ENCODE data around the gene HIPK4.

Gene HIPK4

DNA sequence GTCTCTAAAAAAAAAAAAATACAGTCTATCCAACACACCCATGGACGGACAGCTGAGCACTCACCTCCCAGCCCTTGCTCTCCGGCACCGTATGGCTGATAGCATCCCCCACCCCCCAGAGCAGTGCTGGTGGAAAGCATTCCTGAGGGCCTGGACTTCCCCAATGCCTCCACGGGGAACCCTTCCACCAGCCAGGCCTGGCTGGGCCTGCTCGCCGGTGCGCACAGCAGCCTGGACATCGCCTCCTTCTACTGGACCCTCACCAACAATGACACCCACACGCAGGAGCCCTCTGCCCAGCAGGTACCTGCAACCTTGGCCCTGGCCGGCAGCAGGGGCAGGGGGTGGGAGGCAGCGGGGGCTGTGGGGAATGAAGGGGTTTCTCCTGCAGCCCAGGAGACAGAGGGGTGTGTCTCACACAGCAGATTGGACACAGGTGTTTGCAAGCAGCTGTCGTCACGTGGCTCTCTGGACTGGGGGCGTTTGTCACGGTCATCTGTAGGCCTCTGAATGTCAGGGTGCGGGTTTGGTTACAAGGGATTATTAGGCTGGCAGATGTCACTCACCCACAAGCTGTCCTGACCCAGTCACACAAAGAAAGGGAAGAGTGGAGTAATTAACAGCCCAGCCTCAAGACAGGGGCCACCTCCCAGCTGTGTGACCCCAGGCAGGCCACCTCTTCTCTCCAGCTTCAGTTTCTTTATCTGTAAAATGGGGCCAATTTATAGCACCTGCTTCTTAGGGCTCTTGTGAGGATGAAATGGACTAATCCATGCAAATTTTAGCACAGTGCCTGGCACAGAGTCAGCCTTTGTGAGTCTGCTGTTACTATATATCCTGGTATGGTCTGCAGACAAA, 22.2 kb downstream of the HIPK4 start:
- no peak overlapping the region for H3K4ac ChIP-seq (ENCODE audit: low read depth in 1 of 2, low read length in 2 of 2)
- no peak overlapping the region for H3K4me3 ChIP-seq (ENCODE audit: insufficient read depth in 1 of 2, low read depth in 1 of 2, low read length in 2 of 2)
- peak overlapping the region in 1 of 2 experiments; percentile 75 for H2BK12ac ChIP-seq (ENCODE audit: low read length in 2 of 2)
- no peak overlapping the region for H3K27ac ChIP-seq (ENCODE audit: low read length, poor library complexity, severe bottlenecking)
- no peak overlapping the region for H2BK15ac ChIP-seq (ENCODE audit: low read depth, poor library complexity, severe bottlenecking)
- H3K4me2 ChIP-seq (ENCODE audit: low read length, poor library complexity, severe bottlenecking) = peak overlapping the region; percentile 25
- peak overlapping the region; percentile 23 for H4K8ac ChIP-seq (ENCODE audit: low read length)
- H2AK5ac ChIP-seq (ENCODE audit: low read length, severe bottlenecking) = no peak overlapping the region
- H2BK5ac ChIP-seq (ENCODE audit: low read depth, low read length, poor library complexity, severe bottlenecking) = no peak overlapping the region
- H3K18ac ChIP-seq (ENCODE audit: low read depth in 1 of 2, low read length in 2 of 2) = peak overlapping the region in 1 of 2 experiments; percentile 49
- H3K9me3 ChIP-seq (ENCODE audit: control insufficient read depth, low read length) = no peaks in the 10 kb centered on the region
- H3K4me1 ChIP-seq (ENCODE audit: control insufficient read depth, insufficient read depth, low read depth, low read length) = peaks cover 26% of the 10 kb centered on the region
- no peak overlapping the region for H3K23ac ChIP-seq (ENCODE audit: low read length in 2 of 2)
- no peak overlapping the region for H2AFZ ChIP-seq (ENCODE audit: low read depth, low read length)
- DNase-seq = no peak
- peak overlapping the region; percentile 21 for H4K91ac ChIP-seq (ENCODE audit: low read length)
- 92% methylated on average over 16 of the region's 16 CpGs for WGBS
- peaks cover 36% of the 10 kb centered on the region for H3K79me1 ChIP-seq (replicated peaks; ENCODE audit: low read length, poor library complexity, severe bottlenecking)
- no peaks in the 10 kb centered on the region for H3K27me3 ChIP-seq (ENCODE audit: control insufficient read depth in 1 of 2, insufficient read depth in 1 of 2, low read length in 2 of 2)
- no peak overlapping the region for H3K9ac ChIP-seq (ENCODE audit: low read length)
- H3K36me3 ChIP-seq (ENCODE audit: control insufficient read depth in 1 of 2, insufficient read depth in 2 of 2, low read depth in 1 of 2, low read length in 2 of 2) = peaks cover 44 to 67% of the 10 kb centered on the region in 2 experiments
- no peak overlapping the region for H2BK120ac ChIP-seq (ENCODE audit: low read depth, low read length)
- no peak overlapping the region for H3K14ac ChIP-seq (ENCODE audit: low read length in 2 of 2)

DNA sequence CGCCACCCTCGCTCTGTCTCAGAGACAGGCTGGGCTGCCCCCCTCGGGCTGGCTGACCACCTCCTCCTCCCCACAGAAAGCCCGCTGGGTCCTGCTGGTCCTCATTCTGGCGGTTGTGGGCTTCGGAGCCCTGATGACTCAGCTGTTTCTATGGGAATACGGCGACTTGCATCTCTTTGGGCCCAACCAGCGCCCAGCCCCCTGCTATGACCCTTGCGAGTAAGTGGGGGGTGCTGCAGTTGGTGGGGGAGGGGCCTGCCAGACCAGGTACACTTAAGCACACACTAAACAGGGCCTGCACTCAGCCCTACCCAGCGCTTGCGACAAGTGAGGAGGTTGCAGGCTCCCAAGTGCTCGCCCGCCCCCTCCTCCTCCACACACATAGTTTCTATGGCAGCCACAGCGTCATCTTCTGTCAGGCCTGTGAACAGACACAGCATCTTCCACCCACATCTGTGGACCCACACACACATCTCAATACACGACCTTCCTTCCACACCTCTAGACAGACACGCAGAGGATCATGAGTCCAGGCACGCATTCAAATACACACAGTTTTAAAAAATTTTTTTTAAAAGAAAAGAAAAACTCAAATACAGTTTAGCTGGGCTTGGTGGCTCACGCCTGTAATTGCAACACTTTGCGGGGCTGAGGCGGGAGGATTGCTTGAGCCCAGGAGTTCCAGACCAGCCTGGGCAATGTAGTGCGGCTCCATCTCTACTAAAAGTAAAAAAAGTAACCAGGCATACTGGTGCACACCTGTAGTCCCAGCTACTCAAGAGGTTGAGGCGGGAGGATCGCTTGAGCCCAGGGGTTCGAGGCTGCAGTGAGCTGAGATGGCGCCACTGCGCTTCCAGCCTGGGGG, 23.1 kb downstream of the HIPK4 start:
- no peak overlapping the region for H3K14ac ChIP-seq (ENCODE audit: low read length in 2 of 2)
- H2BK12ac ChIP-seq (ENCODE audit: low read length in 2 of 2) = peak overlapping the region in 1 of 2 experiments; percentile 61
- DNase-seq = peak; percentile 87
- no peaks in the 10 kb centered on the region for H3K27me3 ChIP-seq (ENCODE audit: control insufficient read depth in 1 of 2, insufficient read depth in 1 of 2, low read length in 2 of 2)
- peak overlapping the region; percentile 2 for H2BK15ac ChIP-seq (ENCODE audit: low read depth, poor library complexity, severe bottlenecking)
- H3K27ac ChIP-seq (ENCODE audit: low read length, poor library complexity, severe bottlenecking) = peak overlapping the region; percentile 8
- peak overlapping the region; percentile 19 for H4K8ac ChIP-seq (ENCODE audit: low read length)
- H4K91ac ChIP-seq (ENCODE audit: low read length) = no peak overlapping the region
- peak overlapping the region; percentile 26 to 58 for H3K18ac ChIP-seq (ENCODE audit: low read depth in 1 of 2, low read length in 2 of 2)
- H2BK120ac ChIP-seq (ENCODE audit: low read depth, low read length) = peak overlapping the region; percentile 64
- H3K4me3 ChIP-seq (ENCODE audit: insufficient read depth in 1 of 2, low read depth in 1 of 2, low read length in 2 of 2) = peak overlapping the region in 1 of 2 experiments; percentile 65
- H2AK5ac ChIP-seq (ENCODE audit: low read length, severe bottlenecking) = no peak overlapping the region
- H3K4me2 ChIP-seq (ENCODE audit: low read length, poor library complexity, severe bottlenecking) = peak overlapping the region; percentile 87
- H3K79me1 ChIP-seq (replicated peaks; ENCODE audit: low read length, poor library complexity, severe bottlenecking) = peaks cover 33% of the 10 kb centered on the region
- no peak overlapping the region for H3K9ac ChIP-seq (ENCODE audit: low read length)
- H3K4me1 ChIP-seq (ENCODE audit: control insufficient read depth, insufficient read depth, low read depth, low read length) = peaks cover 26% of the 10 kb centered on the region
- no peak overlapping the region for H2BK5ac ChIP-seq (ENCODE audit: low read depth, low read length, poor library complexity, severe bottlenecking)
- H3K4ac ChIP-seq (ENCODE audit: low read depth in 1 of 2, low read length in 2 of 2) = peak overlapping the region; percentile 5 to 59
- no peaks in the 10 kb centered on the region for H3K9me3 ChIP-seq (ENCODE audit: control insufficient read depth, low read length)
- 47% methylated on average over 27 of the region's 27 CpGs for WGBS
- H3K23ac ChIP-seq (ENCODE audit: low read length in 2 of 2) = no peak overlapping the region
- H3K36me3 ChIP-seq (ENCODE audit: control insufficient read depth in 1 of 2, insufficient read depth in 2 of 2, low read depth in 1 of 2, low read length in 2 of 2) = peaks cover 36 to 61% of the 10 kb centered on the region in 2 experiments
- no peak overlapping the region for H2AFZ ChIP-seq (ENCODE audit: low read depth, low read length)

DNA sequence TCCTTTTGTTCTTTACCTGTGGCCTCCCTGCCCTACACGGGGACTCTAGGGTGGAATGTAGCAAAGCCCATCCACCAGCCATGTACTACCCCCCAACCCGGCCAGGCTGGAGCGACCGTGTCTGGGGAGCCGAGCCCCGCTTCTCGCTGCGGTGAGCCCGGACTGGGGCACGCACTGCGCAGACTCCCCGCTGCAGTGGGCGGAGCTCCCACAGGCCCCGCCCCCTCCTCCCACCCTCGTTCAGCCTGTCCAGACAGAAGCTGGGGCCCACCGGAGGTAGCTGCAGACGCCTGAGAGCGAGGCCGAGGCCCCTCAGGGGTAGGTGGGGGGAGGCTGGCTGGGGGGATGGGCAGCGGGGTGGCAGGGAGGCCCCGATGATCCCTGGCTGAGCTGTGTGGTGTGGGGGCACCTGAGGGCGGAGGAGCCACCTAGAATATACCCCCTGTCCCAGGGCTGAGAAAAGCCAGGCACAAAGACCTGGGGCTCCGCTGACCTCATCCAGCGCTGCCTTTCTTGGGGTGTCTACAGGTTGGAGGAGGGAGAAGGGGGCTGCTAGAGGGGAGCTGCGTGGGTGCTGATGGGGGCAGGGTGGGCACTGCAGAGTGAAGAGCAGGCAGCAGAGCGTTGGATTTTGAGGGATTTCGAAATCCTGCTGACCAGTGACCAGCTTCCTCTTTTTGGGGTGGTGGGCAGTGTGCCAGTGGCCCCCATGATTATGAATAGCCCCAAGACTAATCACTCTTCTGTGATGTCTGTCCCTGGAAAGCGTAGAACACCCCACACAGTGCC, 24.2 kb downstream of the HIPK4 start:
- Histone ChIP-seq H4K91ac (ENCODE audit: low read length) (peak overlapping the region; percentile 91), H4K8ac (ENCODE audit: low read length) (peak overlapping the region; percentile 76), H2BK15ac (ENCODE audit: low read depth, poor library complexity, severe bottlenecking) (peak overlapping the region; percentile 82), H2BK5ac (ENCODE audit: low read depth, low read length, poor library complexity, severe bottlenecking) (peak overlapping the region; percentile 20), H3K79me1 (replicated peaks; ENCODE audit: low read length, poor library complexity, severe bottlenecking) (peaks cover 28% of the 10 kb centered on the region), H3K4me2 (ENCODE audit: low read length, poor library complexity, severe bottlenecking) (peak overlapping the region; percentile 89), H3K9me3 (ENCODE audit: control insufficient read depth, low read length) (no peaks in the 10 kb centered on the region), H3K18ac (ENCODE audit: low read depth in 1 of 2, low read length in 2 of 2) (peak overlapping the region; percentile 26 to 81), H3K4me1 (ENCODE audit: control insufficient read depth, insufficient read depth, low read depth, low read length) (peaks cover 30% of the 10 kb centered on the region), H3K9ac (ENCODE audit: low read length) (peak overlapping the region; percentile 53), H3K27ac (ENCODE audit: low read length, poor library complexity, severe bottlenecking) (peak overlapping the region; percentile 53), H2BK12ac (ENCODE audit: low read length in 2 of 2) (peak overlapping the region; percentile 34 to 78), H2BK120ac (ENCODE audit: low read depth, low read length) (peak overlapping the region; percentile 64), H3K36me3 (ENCODE audit: control insufficient read depth in 1 of 2, insufficient read depth in 2 of 2, low read depth in 1 of 2, low read length in 2 of 2) (peaks cover 28 to 50% of the 10 kb centered on the region in 2 experiments), H3K27me3 (ENCODE audit: control insufficient read depth in 1 of 2, insufficient read depth in 1 of 2, low read length in 2 of 2) (no peaks in the 10 kb centered on the region), H3K4me3 (ENCODE audit: insufficient read depth in 1 of 2, low read depth in 1 of 2, low read length in 2 of 2) (peak overlapping the region; percentile 62 to 65), H3K14ac (ENCODE audit: low read length in 2 of 2) (no peak overlapping the region), H2AFZ (ENCODE audit: low read depth, low read length) (no peak overlapping the region), H3K4ac (ENCODE audit: low read depth in 1 of 2, low read length in 2 of 2) (peak overlapping the region; percentile 75 to 85), H2AK5ac (ENCODE audit: low read length, severe bottlenecking) (peak overlapping the region; percentile 33), H3K23ac (ENCODE audit: low read length in 2 of 2) (peak overlapping the region in 1 of 2 experiments; percentile 94)
- 10% methylated on average over 10 of the region's 28 CpGs for WGBS
- DNase-seq = peak; percentile 86

Measured in mesenchymal stem cell (in vitro differentiated cells and primary cell).